Measurements from ENCODE around the gene PLD3. TPM values are rescaled to one million over a fixed set of nuclear protein-coding genes. Genes with fewer than 3 reads are reported as not detected.

PLD3 gene
- polyA plus RNA-seq, 1 experiment: 395 TPM

GRCh38 chr19:40314656-40315055 lies 33.8 kb upstream of the PLD3 start:
- no peaks in the 10 kb centered on the region for H3K27me3 ChIP-seq (ENCODE audit: control insufficient read depth, insufficient read depth, low read length)
- ChIA-PET POLR2A (no interaction called here), CTCF (interaction anchor here (1.6 kb wide), 1 partner anchor 9 kb away, joined by 7 read pairs; no protein-coding TSS in a partner anchor)
- no peak for TF ChIP-seq CTCF (IDR thresholded peaks at IDR 0.05; ENCODE audit: low read depth, low read length)
- H3K27ac ChIP-seq (ENCODE audit: low read depth, low read length): no peak overlapping the region
- no peak overlapping the region for H3K4me3 ChIP-seq (ENCODE audit: low read depth, low read length)
- H3K9me3 ChIP-seq (ENCODE audit: control insufficient read depth, insufficient read depth, low read length): no peaks in the 10 kb centered on the region
- DNase-seq (ENCODE audit: low read depth, low spot score): no peak

GRCh38 chr19:40315812-40316470 lies 32.6 kb upstream of the PLD3 start:
- H3K4me3 ChIP-seq (ENCODE audit: low read depth, low read length): no peak overlapping the region
- POLR2A ChIA-PET: interaction anchor here (0.7 kb wide), 1 partner anchor 195 kb away, joined by 3 read pairs; no protein-coding TSS in a partner anchor
- no peak for DNase-seq (ENCODE audit: low read depth, low spot score)
- no peaks in the 10 kb centered on the region for H3K27me3 ChIP-seq (ENCODE audit: control insufficient read depth, insufficient read depth, low read length)
- no peak for TF ChIP-seq CTCF (IDR thresholded peaks at IDR 0.05; ENCODE audit: low read depth, low read length)
- H3K27ac ChIP-seq (ENCODE audit: low read depth, low read length): no peak overlapping the region
- H3K9me3 ChIP-seq (ENCODE audit: control insufficient read depth, insufficient read depth, low read length): no peaks in the 10 kb centered on the region
- CTCF ChIA-PET: interaction anchor here (1.7 kb wide), 1 partner anchor 11 kb away, joined by 12 read pairs; no protein-coding TSS in a partner anchor

GRCh38 chr19:40317338-40317737 lies 31.2 kb upstream of the PLD3 start:
- ChIA-PET CTCF (interaction anchor here (1.0 kb wide), 1 partner anchor 12 kb away, joined by 3 read pairs; no protein-coding TSS in a partner anchor), POLR2A (no interaction called here)
- DNase-seq (ENCODE audit: low read depth, low spot score): no peak
- Histone ChIP-seq H3K27me3 (ENCODE audit: control insufficient read depth, insufficient read depth, low read length) (no peaks in the 10 kb centered on the region), H3K27ac (ENCODE audit: low read depth, low read length) (no peak overlapping the region), H3K9me3 (ENCODE audit: control insufficient read depth, insufficient read depth, low read length) (no peaks in the 10 kb centered on the region), H3K4me3 (ENCODE audit: low read depth, low read length) (no peak overlapping the region)
- no peak for TF ChIP-seq CTCF (IDR thresholded peaks at IDR 0.05; ENCODE audit: low read depth, low read length)

GRCh38 chr19:40320558-40320935 lies 27.9 kb upstream of the PLD3 start:
- no peak for TF ChIP-seq CTCF (IDR thresholded peaks at IDR 0.05; ENCODE audit: low read depth, low read length)
- CTCF ChIA-PET: interaction anchor here (0.7 kb wide), 1 partner anchor 15 kb away, joined by 6 read pairs; no protein-coding TSS in a partner anchor
- Histone ChIP-seq H3K9me3 (ENCODE audit: control insufficient read depth, insufficient read depth, low read length) (no peaks in the 10 kb centered on the region), H3K27ac (ENCODE audit: low read depth, low read length) (no peak overlapping the region), H3K4me3 (ENCODE audit: low read depth, low read length) (no peak overlapping the region), H3K27me3 (ENCODE audit: control insufficient read depth, insufficient read depth, low read length) (no peaks in the 10 kb centered on the region)
- POLR2A ChIA-PET: no interaction called here
- DNase-seq (ENCODE audit: low read depth, low spot score): no peak

GRCh38 chr19:40321076-40321475 lies 27.4 kb upstream of the PLD3 start:
- Histone ChIP-seq H3K4me3 (ENCODE audit: low read depth, low read length) (no peak overlapping the region), H3K27me3 (ENCODE audit: control insufficient read depth, insufficient read depth, low read length) (no peaks in the 10 kb centered on the region), H3K9me3 (ENCODE audit: control insufficient read depth, insufficient read depth, low read length) (no peaks in the 10 kb centered on the region), H3K27ac (ENCODE audit: low read depth, low read length) (no peak overlapping the region)
- DNase-seq (ENCODE audit: low read depth, low spot score): no peak
- no peak for TF ChIP-seq CTCF (IDR thresholded peaks at IDR 0.05; ENCODE audit: low read depth, low read length)
- ChIA-PET POLR2A (no interaction called here), CTCF (interaction anchor here (1.4 kb wide), 1 partner anchor 16 kb away, joined by 4 read pairs; no protein-coding TSS in a partner anchor)
